ENCODE results near the gene VIPR2. TPM values are rescaled to one million over a fixed set of nuclear protein-coding genes. Genes with fewer than 3 reads are reported as not detected.

The VIPR2 gene
- total and polyA plus RNA-seq, 10 donors: 0.41 to 1.4 (median 0.64) TPM

GRCh38 chr7:159145490-159145855 is 806 bp upstream of the VIPR2 start:
- 9 to 30% (median 11%) methylated on average over 29 to 30 of the region's 30 CpGs for WGBS, 5 donors
- H3K27ac ChIP-seq: no peak overlapping the region
- peak; percentile 59 for DNase-seq
- peak overlapping the region in 7 of 8 donors; percentile 40 to 74 (median 48) for H3K4me3 ChIP-seq
- H3K4me1 ChIP-seq: peaks cover 11 to 26% (median 20%) of the 10 kb centered on the region in 6 donors
- H3K36me3 ChIP-seq: no peaks in the 10 kb centered on the region
- intact Hi-C loops (cut with DNase I; ENCODE audit: low total_unique reads): no loop called here
- H3K27me3 ChIP-seq (replicated peaks in 1 of 7): peaks cover 9 to 83% (median 40%) of the 10 kb centered on the region in 7 donors
- peaks cover 0 to 3% (median 0%) of the 10 kb centered on the region in 8 donors for H3K9me3 ChIP-seq
- TF ChIP-seq POLR2A (IDR thresholded peaks at IDR 0.05): no peak
- no peak for TF ChIP-seq POLR2AphosphoS5 (IDR thresholded peaks at IDR 0.05)
- no peak for TF ChIP-seq CTCF (IDR thresholded peaks at IDR 0.05 in 8 of 11, conservative IDR thresholded peaks at IDR 0.05 in 3 of 11)

- WGBS, 5 donors: 3 to 10% (median 4%) methylated on average over 51 to 97 of the region's 97 CpGs
- Histone ChIP-seq H3K4me1 (peaks cover 11 to 26% (median 20%) of the 10 kb centered on the region in 6 donors), H3K4me3 (peak overlapping the region; percentile 34 to 74 (median 48)), H3K36me3 (no peaks in the 10 kb centered on the region), H3K27me3 (replicated peaks in 1 of 7) (peaks cover 9 to 81% (median 40%) of the 10 kb centered on the region in 7 donors), H3K9me3 (peaks cover 0 to 3% (median 0%) of the 10 kb centered on the region in 8 donors), H3K27ac (no peak overlapping the region)
- TF ChIP-seq CTCF (IDR thresholded peaks at IDR 0.05 in 8 of 11, conservative IDR thresholded peaks at IDR 0.05 in 3 of 11) (no peak), POLR2AphosphoS5 (IDR thresholded peaks at IDR 0.05) (no peak), POLR2A (IDR thresholded peaks at IDR 0.05) (no peak)
- peak; percentile 74 for DNase-seq
- intact Hi-C loops (cut with DNase I; ENCODE audit: low total_unique reads): no loop called here
Observed at GRCh38 chr7:159143780-159144757, 598 bp downstream of the VIPR2 start.

- no peaks in the 10 kb centered on the region for H3K36me3 ChIP-seq
- 31 to 40% (median 39%) methylated on average over 10 of the region's 10 CpGs for whole genome bisulfite sequencing, 5 donors
- peaks cover 0 to 3% (median 0%) of the 10 kb centered on the region in 8 donors for H3K9me3 ChIP-seq
- H3K27me3 ChIP-seq (replicated peaks in 1 of 7): peaks cover 9 to 82% (median 40%) of the 10 kb centered on the region in 7 donors
- no peak overlapping the region for H3K27ac ChIP-seq
- intact Hi-C loops (cut with DNase I; ENCODE audit: low total_unique reads): no loop called here
- TF ChIP-seq POLR2A (IDR thresholded peaks at IDR 0.05) (no peak), POLR2AphosphoS5 (IDR thresholded peaks at IDR 0.05) (no peak), CTCF (IDR thresholded peaks at IDR 0.05 in 8 of 11, conservative IDR thresholded peaks at IDR 0.05 in 3 of 11) (no peak)
- no peak overlapping the region for H3K4me3 ChIP-seq
- DNase-seq: peak; percentile 15
- H3K4me1 ChIP-seq: peaks cover 11 to 26% (median 20%) of the 10 kb centered on the region in 6 donors
Observed at GRCh38 chr7:159142730-159143129, 1.9 kb downstream of the VIPR2 start.

GRCh38 chr7:159142199-159142598 is 2.5 kb downstream of the VIPR2 start:
- H3K36me3 ChIP-seq: no peaks in the 10 kb centered on the region
- intact Hi-C loops (cut with DNase I; ENCODE audit: low total_unique reads): no loop called here
- DNase-seq: peak; percentile 9
- no peak overlapping the region for H3K4me3 ChIP-seq
- peaks cover 0 to 3% (median 0%) of the 10 kb centered on the region in 8 donors for H3K9me3 ChIP-seq
- H3K4me1 ChIP-seq: peaks cover 11 to 26% (median 20%) of the 10 kb centered on the region in 6 donors
- peaks cover 9 to 80% (median 40%) of the 10 kb centered on the region in 7 donors for H3K27me3 ChIP-seq (replicated peaks in 1 of 7)
- no peak overlapping the region for H3K27ac ChIP-seq
- WGBS, 5 donors: 69 to 85% (median 74%) methylated on average over 5 of the region's 5 CpGs
- TF ChIP-seq POLR2A (IDR thresholded peaks at IDR 0.05) (no peak), CTCF (IDR thresholded peaks at IDR 0.05 in 8 of 11, conservative IDR thresholded peaks at IDR 0.05 in 3 of 11) (no peak), POLR2AphosphoS5 (IDR thresholded peaks at IDR 0.05) (no peak)
